Coronary artery (tissue), 2 donors: ENCODE data around the gene HJV.
"Not testable (repeated sequence)": the region's sequence is repeated elsewhere in the genome, so short reads cannot be mapped to it uniquely, and the experiment has no call there.

ENCODE experiments used
- DNase-seq: peaks from one replicate; pipeline ENCODE4 v3.0.0-alpha.2; 2017; ENCODE audit warnings: low spot score
- H3K27ac ChIP-seq, 2 donors: fragments of 200-600 bp; sonication (generic); one replicate each; pipeline ENCODE4 v1.5.1; 2016 to 2019
- H3K4me3 ChIP-seq: fragments of 200-600 bp; sonication (generic); 2 replicates; pipeline ENCODE4 v1.5.1; 2016; ENCODE audit warnings: mild to moderate bottlenecking, moderate library complexity
- TF ChIP-seq, protein P1 (sequence below): fragments of 200-600 bp; sonication (generic); IDR thresholded peaks from one replicate; pipeline ENCODE4 v1.5.1; 2019; ENCODE audit warnings: antibody characterized with exemption

The HJV gene, protein sequence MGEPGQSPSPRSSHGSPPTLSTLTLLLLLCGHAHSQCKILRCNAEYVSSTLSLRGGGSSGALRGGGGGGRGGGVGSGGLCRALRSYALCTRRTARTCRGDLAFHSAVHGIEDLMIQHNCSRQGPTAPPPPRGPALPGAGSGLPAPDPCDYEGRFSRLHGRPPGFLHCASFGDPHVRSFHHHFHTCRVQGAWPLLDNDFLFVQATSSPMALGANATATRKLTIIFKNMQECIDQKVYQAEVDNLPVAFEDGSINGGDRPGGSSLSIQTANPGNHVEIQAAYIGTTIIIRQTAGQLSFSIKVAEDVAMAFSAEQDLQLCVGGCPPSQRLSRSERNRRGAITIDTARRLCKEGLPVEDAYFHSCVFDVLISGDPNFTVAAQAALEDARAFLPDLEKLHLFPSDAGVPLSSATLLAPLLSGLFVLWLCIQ

DNA sequence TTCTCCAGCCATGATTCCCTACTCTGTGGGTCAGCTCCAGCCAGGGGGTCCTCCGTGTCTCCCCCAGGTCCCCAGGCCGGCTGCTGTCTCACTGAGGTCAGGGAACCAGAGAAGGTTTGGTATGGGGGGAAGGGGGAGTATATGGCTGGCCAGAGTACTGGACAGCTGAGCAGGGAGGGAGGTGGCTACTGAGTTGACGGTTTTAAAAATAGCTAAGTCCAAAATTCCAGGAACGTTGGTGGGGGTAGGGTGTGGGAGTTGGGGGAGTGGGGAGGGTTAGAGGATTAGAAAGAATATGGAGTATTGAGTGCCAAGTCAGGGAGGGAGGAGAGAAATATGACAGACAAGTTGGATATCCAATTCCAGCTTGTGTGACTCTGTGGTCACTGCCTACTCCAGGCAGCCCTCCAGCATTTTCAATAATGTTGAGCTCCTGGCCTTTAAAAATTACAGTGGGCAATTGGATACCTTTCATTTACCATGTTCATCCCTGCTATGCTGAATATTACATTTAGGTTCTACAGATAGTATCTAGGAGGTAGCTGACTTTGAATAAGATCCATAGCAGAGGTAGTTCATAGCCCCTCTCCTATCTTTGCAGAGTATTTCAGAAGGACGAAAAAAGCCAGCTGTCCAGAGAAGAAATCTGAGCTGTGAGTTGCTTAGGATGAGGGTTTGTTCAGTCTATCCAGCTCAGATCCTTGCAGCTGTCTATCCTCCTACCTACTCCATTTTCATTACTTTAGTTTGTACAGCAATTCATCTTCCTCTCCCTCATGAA lies at the start of gene HJV:
Gene HJV (minus strand): TSS at position 114 of the 781 bp plus-strand sequence. CDS start 1,504 bp downstream, outside the sequence.
- TF ChIP-seq, protein P1, sequence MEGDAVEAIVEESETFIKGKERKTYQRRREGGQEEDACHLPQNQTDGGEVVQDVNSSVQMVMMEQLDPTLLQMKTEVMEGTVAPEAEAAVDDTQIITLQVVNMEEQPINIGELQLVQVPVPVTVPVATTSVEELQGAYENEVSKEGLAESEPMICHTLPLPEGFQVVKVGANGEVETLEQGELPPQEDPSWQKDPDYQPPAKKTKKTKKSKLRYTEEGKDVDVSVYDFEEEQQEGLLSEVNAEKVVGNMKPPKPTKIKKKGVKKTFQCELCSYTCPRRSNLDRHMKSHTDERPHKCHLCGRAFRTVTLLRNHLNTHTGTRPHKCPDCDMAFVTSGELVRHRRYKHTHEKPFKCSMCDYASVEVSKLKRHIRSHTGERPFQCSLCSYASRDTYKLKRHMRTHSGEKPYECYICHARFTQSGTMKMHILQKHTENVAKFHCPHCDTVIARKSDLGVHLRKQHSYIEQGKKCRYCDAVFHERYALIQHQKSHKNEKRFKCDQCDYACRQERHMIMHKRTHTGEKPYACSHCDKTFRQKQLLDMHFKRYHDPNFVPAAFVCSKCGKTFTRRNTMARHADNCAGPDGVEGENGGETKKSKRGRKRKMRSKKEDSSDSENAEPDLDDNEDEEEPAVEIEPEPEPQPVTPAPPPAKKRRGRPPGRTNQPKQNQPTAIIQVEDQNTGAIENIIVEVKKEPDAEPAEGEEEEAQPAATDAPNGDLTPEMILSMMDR: no peak
- Histone ChIP-seq H3K4me3 (no peak within 1 kb of the TSS), H3K27ac (no peak within 1 kb of the TSS)
- no peak for DNase-seq

GRCh38 chr1:146059148-146059547 lies 37.6 kb upstream of the HJV start:
- H3K27ac ChIP-seq, DNase-seq, H3K4me3 ChIP-seq: not testable (repeated sequence)

- peak; percentile 91 for DNase-seq
- H3K4me3 ChIP-seq: peak overlapping the region; percentile 70
- H3K27ac ChIP-seq: peak overlapping the region; percentile 64 to 92
Measured at GRCh38 chr1:146051852-146052676, 30.5 kb upstream of the HJV start.

DNA sequence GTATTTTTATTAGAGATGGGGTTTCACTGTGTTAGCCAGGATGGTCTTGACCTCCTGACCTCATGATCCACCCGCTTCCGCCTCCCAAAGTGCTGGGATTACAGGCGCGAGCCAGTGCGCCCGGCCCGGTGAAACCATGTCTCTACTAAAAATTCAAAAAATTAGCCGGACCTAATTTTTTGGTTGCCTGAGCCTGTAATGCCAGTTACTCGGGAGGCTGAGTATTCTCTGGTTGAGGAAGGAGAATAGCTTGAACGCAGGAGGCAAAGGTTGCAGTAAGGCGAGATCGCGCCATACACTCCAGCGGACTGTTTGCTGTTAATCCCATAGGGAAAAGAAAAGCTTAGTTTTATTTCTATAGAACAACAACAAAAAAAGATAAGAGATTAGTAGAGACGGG lies 29.9 kb upstream of the HJV start:
- peak overlapping the region; percentile 70 for H3K4me3 ChIP-seq
- DNase-seq: no peak

GRCh38 chr1:146050652-146050963 lies 29.1 kb upstream of the HJV start:
- not testable (repeated sequence) for H3K4me3 ChIP-seq, H3K27ac ChIP-seq, DNase-seq

More for the DNA sequence above, 29.9 kb upstream of the HJV start:
- H3K27ac ChIP-seq: peak overlapping the region; percentile 64 to 92
- TF ChIP-seq, protein P1: no peak

DNA sequence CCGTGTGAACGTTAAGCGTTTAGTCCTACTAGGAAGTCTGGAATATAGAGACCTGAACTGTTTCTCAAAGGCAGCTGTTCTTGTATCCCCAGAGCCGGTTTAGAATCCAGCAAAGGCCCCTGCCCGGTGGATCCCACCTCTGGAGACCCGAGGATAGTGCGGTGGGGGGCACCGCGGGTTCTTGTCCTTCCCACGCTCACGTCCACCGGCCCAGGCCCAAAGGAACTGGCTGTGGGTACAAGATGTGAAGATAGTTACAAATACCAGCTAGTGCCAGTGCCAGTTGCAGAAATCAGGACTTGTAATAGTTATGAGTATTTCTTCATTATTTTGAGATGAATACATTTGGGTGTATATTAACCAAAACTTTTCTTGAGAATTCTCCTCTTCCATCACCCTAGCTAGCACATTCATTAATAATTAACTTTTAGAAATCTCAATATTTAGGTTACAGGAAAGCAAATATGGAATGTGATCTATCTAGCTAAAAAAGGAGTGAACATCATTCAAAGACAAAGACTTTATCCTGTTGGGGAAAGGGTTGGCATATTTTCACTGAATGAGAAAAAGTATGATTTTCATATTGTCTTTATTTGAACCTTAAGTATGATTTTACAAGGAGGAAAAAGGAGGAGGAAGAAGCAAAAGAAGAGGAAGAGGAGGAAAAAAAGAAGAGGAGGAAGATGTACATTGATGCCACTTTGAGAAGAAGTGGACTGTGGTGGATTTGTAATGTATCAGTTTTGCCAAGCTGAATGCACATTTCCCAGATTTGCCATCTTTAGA lies 28.5 kb upstream of the HJV start:
- not testable (repeated sequence) for H3K4me3 ChIP-seq, H3K27ac ChIP-seq, DNase-seq

GRCh38 chr1:146049436-146049835 lies 27.9 kb upstream of the HJV start:
- Histone ChIP-seq H3K27ac (no peak overlapping the region), H3K4me3 (no peak overlapping the region)
- DNase-seq: no peak
- TF ChIP-seq, protein P1: no peak

DNA sequence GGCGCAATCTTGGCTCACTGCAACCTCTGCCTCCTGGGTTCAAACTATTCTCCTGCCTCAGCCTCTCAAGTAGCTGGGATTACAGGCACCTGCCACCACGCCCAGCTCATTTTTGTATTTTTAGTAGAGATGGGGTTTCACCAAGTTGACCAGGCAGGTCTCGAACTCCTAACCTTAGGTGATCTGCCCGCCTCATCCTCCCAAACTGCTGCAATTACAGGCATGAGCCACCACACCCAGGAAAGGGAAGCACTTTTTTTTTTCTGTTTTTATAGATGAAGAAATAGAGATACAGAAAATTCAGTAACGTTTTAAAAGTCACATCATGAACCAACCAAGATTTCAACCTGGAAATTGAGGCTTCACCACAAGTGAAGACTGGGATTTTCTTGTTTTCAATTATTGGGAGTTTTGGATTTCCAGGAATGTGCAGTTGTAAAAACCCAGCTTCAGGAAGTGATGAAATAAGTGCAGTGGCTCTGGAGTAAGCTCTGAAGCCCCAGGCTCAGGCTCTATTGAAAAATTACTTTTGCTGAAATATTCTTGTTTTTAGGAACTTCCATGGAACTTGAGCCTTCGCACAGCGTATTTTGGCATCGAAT lies 27.1 kb upstream of the HJV start:
- not testable (repeated sequence) for H3K4me3 ChIP-seq, DNase-seq, H3K27ac ChIP-seq

- TF ChIP-seq, protein P1: no peak
- no peak for DNase-seq
- no peak overlapping the region for H3K4me3 ChIP-seq
Measured at GRCh38 chr1:146046664-146047063, 25.1 kb upstream of the HJV start.

More at GRCh38 chr1:146046664-146047063, 25.1 kb upstream of the HJV start:
- H3K27ac ChIP-seq: no peak overlapping the region
